Measurements from ENCODE around the gene AADACL4. TPM values are rescaled to one million over a fixed set of nuclear protein-coding genes. Genes with fewer than 3 reads are reported as not detected.

Gene AADACL4
- total and polyA plus RNA-seq, 2 of the 8 experiments (the other 6 are each of a cell fraction or from before 2014, with no cell fraction given), result 0.08 TPM; not detected in 1

DNA sequence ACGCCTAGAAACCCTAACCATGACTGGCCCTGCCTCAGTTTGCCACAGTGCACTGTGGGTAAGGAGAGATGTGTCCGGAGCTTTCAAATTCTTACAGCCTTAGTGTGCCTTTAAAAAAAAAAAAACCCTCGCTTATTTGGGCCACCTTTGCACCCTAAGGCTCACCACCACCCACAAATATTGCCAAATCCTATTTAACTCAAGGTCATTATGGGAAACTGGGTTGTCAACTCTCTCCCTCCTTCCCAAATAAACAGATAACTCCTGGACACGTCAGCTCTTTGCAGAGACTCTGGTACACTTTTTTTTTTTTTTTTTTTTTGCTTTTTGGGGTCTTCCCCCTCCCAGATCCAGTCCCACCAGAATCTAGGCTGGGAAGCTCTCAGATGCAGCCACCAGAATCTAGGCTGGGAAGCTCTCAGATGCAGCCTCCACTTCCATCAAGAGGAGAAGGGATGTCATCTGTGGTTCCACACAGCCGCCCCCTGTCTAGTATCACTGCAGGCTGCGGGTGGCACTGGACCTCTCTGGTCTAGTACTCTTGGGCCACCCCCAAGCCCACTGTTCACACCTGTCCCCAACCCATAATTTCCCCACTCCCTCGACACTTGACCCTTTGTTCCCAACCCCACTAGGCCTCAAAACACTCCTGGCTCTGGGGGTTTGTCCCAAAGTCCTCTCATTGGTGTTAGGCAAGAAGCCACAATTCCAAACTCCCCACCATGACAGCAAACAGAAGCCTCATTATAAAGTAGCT is 29.3 kb upstream of the AADACL4 start (continued):
- no peak for TF ChIP-seq JUN (IDR thresholded peaks at IDR 0.05; ENCODE audit: low read depth, low read length)
- no peak for TF ChIP-seq ZNF274 (IDR thresholded peaks at IDR 0.05; ENCODE audit: borderline replicate concordance, extremely low read depth, low read length)
- no peak for TF ChIP-seq CHD2 (IDR thresholded peaks at IDR 0.05; ENCODE audit: low read length)
- no peak for TF ChIP-seq SIX5 (IDR thresholded peaks at IDR 0.05; ENCODE audit: low read depth, low read length)
- TF ChIP-seq CREB1 (IDR thresholded peaks at IDR 0.05), result no peak

All from H1 (cell line).